Hepatocyte (in vitro differentiated cells): ENCODE results near the gene DTNBP1.

ENCODE experiments used
- EZH2 ChIP-seq: fragments of 200-600 bp; sonication (generic); IDR thresholded peaks from 2 replicates; pipeline ENCODE4 v1.6.1; 2016; ENCODE audit warnings: antibody characterized with exemption, mild to moderate bottlenecking, borderline replicate concordance
- TF ChIP-seq, protein P1 (sequence below): fragments of 200-600 bp; sonication (generic); IDR thresholded peaks from 2 replicates; pipeline ENCODE4 v1.5.1; 2016; ENCODE audit warnings: antibody characterized with exemption, mild to moderate bottlenecking; ENCODE audit not compliant: poor library complexity

DNA sequence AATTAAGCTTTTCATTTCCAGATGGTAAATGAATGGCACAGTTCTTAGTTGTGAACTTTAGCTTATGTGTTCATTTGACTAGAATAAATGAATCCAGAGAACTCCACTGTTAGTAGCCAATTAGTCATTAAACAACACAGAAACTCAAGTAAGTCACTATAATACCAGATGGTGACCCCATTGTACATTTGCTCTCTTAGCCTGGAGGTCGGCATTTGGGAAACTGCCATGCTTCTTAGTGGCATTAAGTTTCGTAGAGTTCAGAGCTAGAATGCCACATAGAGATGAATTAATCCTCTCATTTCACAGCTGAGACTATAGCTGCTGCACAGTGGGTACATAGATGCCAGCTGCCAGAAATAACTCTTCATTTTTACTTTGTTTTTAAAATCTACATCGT is 10.8 kb upstream of the DTNBP1 start:
- TF ChIP-seq, protein P1, sequence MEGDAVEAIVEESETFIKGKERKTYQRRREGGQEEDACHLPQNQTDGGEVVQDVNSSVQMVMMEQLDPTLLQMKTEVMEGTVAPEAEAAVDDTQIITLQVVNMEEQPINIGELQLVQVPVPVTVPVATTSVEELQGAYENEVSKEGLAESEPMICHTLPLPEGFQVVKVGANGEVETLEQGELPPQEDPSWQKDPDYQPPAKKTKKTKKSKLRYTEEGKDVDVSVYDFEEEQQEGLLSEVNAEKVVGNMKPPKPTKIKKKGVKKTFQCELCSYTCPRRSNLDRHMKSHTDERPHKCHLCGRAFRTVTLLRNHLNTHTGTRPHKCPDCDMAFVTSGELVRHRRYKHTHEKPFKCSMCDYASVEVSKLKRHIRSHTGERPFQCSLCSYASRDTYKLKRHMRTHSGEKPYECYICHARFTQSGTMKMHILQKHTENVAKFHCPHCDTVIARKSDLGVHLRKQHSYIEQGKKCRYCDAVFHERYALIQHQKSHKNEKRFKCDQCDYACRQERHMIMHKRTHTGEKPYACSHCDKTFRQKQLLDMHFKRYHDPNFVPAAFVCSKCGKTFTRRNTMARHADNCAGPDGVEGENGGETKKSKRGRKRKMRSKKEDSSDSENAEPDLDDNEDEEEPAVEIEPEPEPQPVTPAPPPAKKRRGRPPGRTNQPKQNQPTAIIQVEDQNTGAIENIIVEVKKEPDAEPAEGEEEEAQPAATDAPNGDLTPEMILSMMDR, result no peak
- no peak for TF ChIP-seq EZH2
